Stomach (tissue), 9 donors: ENCODE results near the gene TMEM186. TPM values are rescaled to one million over a fixed set of nuclear protein-coding genes. Genes with fewer than 3 reads are reported as not detected.

Experiments
- DNase-seq, 2 donors: peaks; one replicate each; pipeline versions ENCODE4 v3.0.0 to v3.0.0-alpha.2; 2013 to 2019
- H3K27ac ChIP-seq, 5 donors: fragments of 200-600 bp in 4 of 5; sonication (generic) in 4 of 5; one replicate each; pipeline ENCODE4 v1.5.1; 2013 to 2019; ENCODE audit warnings: mild to moderate bottlenecking in 1 of 5, moderate library complexity in 1 of 5
- H3K27me3 ChIP-seq, 3 donors: fragments of 200-600 bp; sonication (generic); one replicate each; pipeline ENCODE4 v1.5.1; 2017 to 2019; ENCODE audit warnings: mixed run types in 1 of 3
- H3K36me3 ChIP-seq, 4 donors: fragments of 200-600 bp; sonication (generic); 1 replicate in 3 of 4; 2 replicates in 1 of 4; pipeline ENCODE4 v1.5.1; 2016 to 2019
- H3K4me1 ChIP-seq, 4 donors: fragments of 200-600 bp; sonication (generic); one replicate each; pipeline ENCODE4 v1.5.1; 2016 to 2019
- H3K4me3 ChIP-seq, 4 donors: fragments of 200-600 bp; sonication (generic) in 3 of 4; one replicate each; pipeline ENCODE4 v1.5.1; 2016 to 2019; ENCODE audit warnings: mild to moderate bottlenecking in 1 of 4
- H3K9me3 ChIP-seq, 4 donors: fragments of 200-600 bp; sonication (generic); one replicate each; pipeline ENCODE4 v1.5.1; 2016 to 2019
- CTCF ChIP-seq, 7 experiments: fragments of 450-650 bp in 4 of 7; fragments of 200-600 bp in 3 of 7; sonication (generic) in 3 of 7; IDR thresholded peaks; one replicate each; pipeline ENCODE4 v1.5.1; 2016 to 2019; ENCODE audit warnings: antibody characterized with exemption in 7 of 7, control low read depth in 2 of 7, mild to moderate bottlenecking in 1 of 7
- EP300 ChIP-seq: sonication (generic); formaldehyde crosslinking; IDR thresholded peaks from one replicate; pipeline ENCODE4 v1.6.1; 2017; ENCODE audit warnings: antibody characterized with exemption
- POLR2A ChIP-seq, 4 donors: fragments of 450-650 bp; IDR thresholded peaks; one replicate each; pipeline ENCODE4 v1.6.1; 2016; ENCODE audit warnings: antibody characterized with exemption in 4 of 4, control low read depth in 2 of 4, mild to moderate bottlenecking in 1 of 4, moderate library complexity in 1 of 4
- POLR2AphosphoS5 ChIP-seq, 3 donors: sonication (generic); formaldehyde crosslinking; IDR thresholded peaks; one replicate each; pipeline ENCODE4 v1.6.1; 2016; ENCODE audit warnings: antibody characterized with exemption in 3 of 3
- WGBS, 5 donors: extraction: QIAGEN DNeasy Blood & Tissue Kit in 3 of 5; methylation state at CpG; one replicate each; pipeline versions ENCODE4 v1.1.5 to v1.1.7; 2013 to 2018; 5-methylcytosine and 5-hydroxymethylcytosine counted together
- intact Hi-C: fragments of 100-400 bp; cut with DNase I; formaldehyde crosslinking; loops from one replicate; pipeline ENCODE4 v1.15.1; 2023; ENCODE audit warnings: low total_unique reads
- polyA plus RNA-seq, 3 donors: library from polyadenylated mRNA; stranded (reverse); fragments of 200-250 nt; gene quantifications; one replicate each; pipeline ENCODE4 v1.2.3, GENCODE V29; 2013
- total RNA-seq, 5 donors: library from RNA; depleted of rRNA; stranded (reverse); fragments of >200 nt; gene quantifications; one replicate each; pipeline versions ENCODE4 v1.1.0 to v1.2.3, GENCODE V29; 2014 to 2016
- donor health status: healthy with polysubstance abuse.
- donor health status: Bipolar disorder and iron deficiency.
- donor health status: healthy.

TMEM186 gene
- total and polyA plus RNA-seq, 8 donors, result 5.3 to 12.9 (median 6.4) TPM; not detected in 1

- no peak for DNase-seq
- no peak overlapping the region for H3K27ac ChIP-seq
- H3K4me1 ChIP-seq, result no peaks in the 10 kb centered on the region
- no peaks in the 10 kb centered on the region for H3K27me3 ChIP-seq
- no peak overlapping the region for H3K4me3 ChIP-seq
- H3K36me3 ChIP-seq, result peaks cover 0 to 42% (median 16%) of the 10 kb centered on the region in 4 donors
- no peak for TF ChIP-seq POLR2A (IDR thresholded peaks at IDR 0.05)
- no peak for TF ChIP-seq CTCF (IDR thresholded peaks at IDR 0.05)
- no peak for TF ChIP-seq EP300
- TF ChIP-seq POLR2AphosphoS5 (IDR thresholded peaks at IDR 0.05), result no peak
- no peaks in the 10 kb centered on the region for H3K9me3 ChIP-seq
- 68 to 84% (median 70%) methylated on average over 6 of the region's 6 CpGs for WGBS, 5 donors
- intact Hi-C loops, result no loop called here
Measured at GRCh38 chr16:8782673-8783072, 14.8 kb downstream of the TMEM186 start.

- intact Hi-C loops, result no loop called here
- H3K36me3 ChIP-seq, result peaks cover 0 to 51% (median 24%) of the 10 kb centered on the region in 4 donors
Measured at GRCh38 chr16:8781797-8782196, 15.6 kb downstream of the TMEM186 start.

GRCh38 chr16:8777217-8777616 is 20.2 kb downstream of the TMEM186 start:
- 82 to 97% (median 93%) methylated on average over 7 of the region's 7 CpGs for WGBS, 5 donors
- no peak overlapping the region for H3K4me3 ChIP-seq
- H3K27ac ChIP-seq, result no peak overlapping the region
- peaks cover 5 to 88% (median 52%) of the 10 kb centered on the region in 4 donors for H3K36me3 ChIP-seq
- intact Hi-C loops, result no loop called here
- no peaks in the 10 kb centered on the region for H3K4me1 ChIP-seq
- no peaks in the 10 kb centered on the region for H3K9me3 ChIP-seq
- H3K27me3 ChIP-seq, result no peaks in the 10 kb centered on the region
- DNase-seq, result no peak
- TF ChIP-seq POLR2AphosphoS5 (IDR thresholded peaks at IDR 0.05) (no peak), POLR2A (IDR thresholded peaks at IDR 0.05) (no peak), EP300 (no peak), CTCF (IDR thresholded peaks at IDR 0.05) (no peak)

More at GRCh38 chr16:8781797-8782196, 15.6 kb downstream of the TMEM186 start:
- no peaks in the 10 kb centered on the region for H3K4me1 ChIP-seq
- no peak overlapping the region for H3K27ac ChIP-seq
- no peak for DNase-seq
- 93 to 97% (median 94%) methylated on average over 8 of the region's 8 CpGs for WGBS, 5 donors
- TF ChIP-seq POLR2A (IDR thresholded peaks at IDR 0.05), result no peak
- no peak for TF ChIP-seq EP300
- no peak for TF ChIP-seq POLR2AphosphoS5 (IDR thresholded peaks at IDR 0.05)
- TF ChIP-seq CTCF (IDR thresholded peaks at IDR 0.05), result no peak
- H3K27me3 ChIP-seq, result no peaks in the 10 kb centered on the region
- no peak overlapping the region for H3K4me3 ChIP-seq
- no peaks in the 10 kb centered on the region for H3K9me3 ChIP-seq

- intact Hi-C loops, result no loop called here
- H3K4me1 ChIP-seq, result no peaks in the 10 kb centered on the region
- TF ChIP-seq POLR2AphosphoS5 (IDR thresholded peaks at IDR 0.05) (no peak), POLR2A (IDR thresholded peaks at IDR 0.05) (no peak), EP300 (no peak), CTCF (IDR thresholded peaks at IDR 0.05) (no peak)
- H3K27ac ChIP-seq, result no peak overlapping the region
- H3K4me3 ChIP-seq, result no peak overlapping the region
- no peaks in the 10 kb centered on the region for H3K27me3 ChIP-seq
- no peaks in the 10 kb centered on the region for H3K9me3 ChIP-seq
- 43 to 83% (median 73%) methylated on average over 4 to 12 of the region's 12 CpGs for WGBS, 5 donors
- peaks cover 5 to 88% (median 55%) of the 10 kb centered on the region in 4 donors for H3K36me3 ChIP-seq
- peak in 1 of 2 donors; percentile 51 for DNase-seq
Measured at GRCh38 chr16:8776129-8776584, 21.3 kb downstream of the TMEM186 start.
